ENCODE results near the gene PSTPIP1.

GRCh38 chr15:77068633-77069032 is 73.7 kb downstream of the PSTPIP1 start:
- no peak for TF ChIP-seq CTCF (conservative IDR thresholded peaks at IDR 0.05; ENCODE audit: low read length)
- TF ChIP-seq EZH2phosphoT487 (IDR thresholded peaks at IDR 0.05; ENCODE audit: borderline replicate concordance) = no peak
